Activated CD4-positive, alpha-beta T cell treated with anti-CD3 and anti-CD28 coated beads, Interleukin-2, amount 10 ng/mL, durations not matched to agents 24 days and 14 days (primary cell): ENCODE results near the gene RFX1. TPM values are rescaled to one million over a fixed set of nuclear protein-coding genes. Genes with fewer than 3 reads are reported as not detected.

Source experiments
- DNase-seq: peaks from one replicate; pipeline ENCODE4 v3.0.0; 2022
- H3K27ac Mint-ChIP-seq: one replicate; pipeline ENCODE4 v1.8.0; 2022; ENCODE audit warnings: mild to moderate bottlenecking, mixed read lengths
- H3K27me3 Mint-ChIP-seq: one replicate; pipeline ENCODE4 v1.8.0; 2022; ENCODE audit warnings: mixed read lengths
- H3K36me3 Mint-ChIP-seq: one replicate; pipeline ENCODE4 v1.8.0; 2022; ENCODE audit warnings: low read depth, mild to moderate bottlenecking, mixed read lengths
- H3K4me1 Mint-ChIP-seq: one replicate; pipeline ENCODE4 v1.8.0; 2021; ENCODE audit warnings: mixed read lengths
- H3K4me3 Mint-ChIP-seq: one replicate; pipeline ENCODE4 v1.8.0; 2022; ENCODE audit warnings: mild to moderate bottlenecking, moderate library complexity, mixed read lengths
- H3K9me3 Mint-ChIP-seq: one replicate; pipeline ENCODE4 v1.8.0; 2021; ENCODE audit warnings: mixed read lengths
- intact Hi-C: fragments of 100-400 bp; cut with micrococcal nuclease; formaldehyde crosslinking; loops from one replicate; pipeline ENCODE4 v1.15.1; 2023
- total RNA-seq: library from RNA; stranded (reverse); gene quantifications from 2 replicates; pipeline ENCODE4 v1.2.3, GENCODE V29; 2022

The RFX1 gene
- total RNA-seq, 1 donor from 2014 or later, result 18.0 TPM

DNA sequence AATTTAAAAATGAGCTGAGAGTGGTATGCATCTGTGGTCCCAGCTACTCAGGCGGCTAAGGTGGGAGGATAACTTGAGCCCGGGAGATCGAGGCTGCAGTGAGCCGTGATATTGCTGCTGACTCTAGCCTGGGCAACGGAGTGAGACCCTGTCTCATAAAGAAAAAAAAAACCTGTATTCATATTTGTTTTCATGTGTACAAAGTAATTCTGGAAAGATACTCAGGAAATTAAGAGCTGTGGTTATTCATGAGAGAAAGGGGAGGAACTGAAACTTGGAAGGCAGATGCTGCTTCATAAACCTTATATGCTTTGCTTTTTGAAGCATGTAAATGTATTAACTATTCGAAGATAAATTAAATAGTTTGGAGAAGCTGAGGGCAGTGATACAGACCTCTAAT lies 13.0 kb upstream of the RFX1 start:
- no peaks in the 10 kb centered on the region for H3K27me3 Mint-ChIP-seq
- H3K4me1 Mint-ChIP-seq, result peaks cover 11% of the 10 kb centered on the region
- intact Hi-C loops, result no loop called here
- no peaks in the 10 kb centered on the region for H3K36me3 Mint-ChIP-seq
- no peak overlapping the region for H3K4me3 Mint-ChIP-seq
- H3K9me3 Mint-ChIP-seq, result no peaks in the 10 kb centered on the region
- no peak for DNase-seq
- no peak overlapping the region for H3K27ac Mint-ChIP-seq

GRCh38 chr19:14015524-14016035 lies 9.5 kb upstream of the RFX1 start:
- H3K27ac Mint-ChIP-seq, result no peak overlapping the region
- DNase-seq, result no peak

DNA sequence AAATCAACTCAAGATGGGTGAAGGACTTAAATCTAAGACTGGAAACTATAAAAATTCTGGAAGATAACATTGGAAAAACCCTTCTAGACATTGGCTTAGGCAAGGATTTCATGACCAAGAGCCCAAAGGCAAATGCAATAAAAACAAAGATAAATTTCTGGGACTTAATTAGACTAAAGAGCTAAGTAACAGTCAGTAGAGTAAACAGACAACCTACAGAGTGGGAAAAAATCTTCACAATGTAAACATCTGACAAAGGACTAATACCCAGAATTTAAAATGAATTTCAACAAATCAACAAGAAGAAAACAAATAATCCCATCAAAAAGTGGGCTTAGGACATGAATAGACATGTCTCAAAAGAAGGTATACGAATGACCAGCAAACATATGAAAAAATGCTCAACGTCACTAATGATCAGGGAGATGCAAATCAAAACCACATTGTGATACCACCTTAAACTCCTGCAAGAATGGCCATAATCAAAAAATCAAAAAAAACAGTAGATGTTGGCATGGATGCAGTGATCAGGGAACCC lies 6.3 kb upstream of the RFX1 start:
- Mint-ChIP-seq H3K9me3 (no peaks in the 10 kb centered on the region), H3K4me1 (peaks cover 3% of the 10 kb centered on the region), H3K27me3 (no peaks in the 10 kb centered on the region), H3K36me3 (no peaks in the 10 kb centered on the region), H3K27ac (no peak overlapping the region), H3K4me3 (no peak overlapping the region)
- intact Hi-C loops, result no loop called here
- DNase-seq, result no peak

More at GRCh38 chr19:14015524-14016035, 9.5 kb upstream of the RFX1 start:
- Mint-ChIP-seq H3K9me3 (no peaks in the 10 kb centered on the region), H3K36me3 (no peaks in the 10 kb centered on the region), H3K27me3 (no peaks in the 10 kb centered on the region), H3K4me3 (no peak overlapping the region), H3K4me1 (peaks cover 7% of the 10 kb centered on the region)
- intact Hi-C loops, result no loop called here

DNA sequence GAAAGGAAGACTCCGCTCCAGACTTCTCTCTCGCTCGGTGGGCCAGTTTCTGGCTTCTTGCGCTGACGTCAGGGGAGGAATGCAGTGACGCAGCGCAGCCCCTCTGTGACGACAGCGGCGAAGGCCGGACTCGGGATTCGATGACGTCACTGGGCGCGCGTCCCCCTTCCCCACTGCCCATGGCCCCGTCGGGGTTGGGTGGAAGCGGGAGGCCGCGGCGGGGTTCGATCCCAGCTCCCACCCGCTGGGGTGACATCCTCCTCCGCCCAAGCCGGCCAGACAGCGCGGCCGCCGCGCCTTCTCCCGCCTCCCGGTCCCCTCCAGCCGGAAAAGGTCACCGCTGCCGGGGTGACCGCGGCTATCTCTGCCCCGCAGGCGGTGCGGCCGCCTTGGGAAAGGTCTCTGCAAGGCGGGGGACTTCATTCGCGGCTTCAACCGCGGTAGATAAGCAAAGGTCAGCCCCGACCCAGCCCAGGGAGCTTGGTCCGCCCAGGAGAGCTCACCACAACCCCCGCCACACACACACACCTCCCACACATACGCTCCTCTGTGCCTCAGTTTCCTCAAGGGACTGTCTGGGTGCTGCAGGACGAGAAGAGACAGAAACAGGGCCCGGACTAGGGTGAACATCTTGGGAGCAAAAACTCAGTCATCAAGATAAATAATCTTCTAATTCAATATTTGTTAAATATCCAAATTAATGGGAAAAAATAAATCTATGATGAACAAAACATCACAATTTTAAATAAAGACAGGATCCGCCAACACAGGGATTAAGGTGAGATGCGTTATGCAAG lies 844 bp upstream of the RFX1 start:
- no peaks in the 10 kb centered on the region for H3K27me3 Mint-ChIP-seq
- no peaks in the 10 kb centered on the region for H3K9me3 Mint-ChIP-seq
- H3K36me3 Mint-ChIP-seq, result peaks cover 1% of the 10 kb centered on the region
- peak overlapping the region; percentile 96 for H3K4me3 Mint-ChIP-seq
- no peak for DNase-seq
- H3K4me1 Mint-ChIP-seq, result peaks cover 35% of the 10 kb centered on the region
- intact Hi-C loops, result loop anchor here (1.0 to 5.0 kb wide), 9 partner anchors 21 to 130 kb away; partner anchors contain the start of genes BRME1, CC2D1A, DCAF15 and MISP3
- H3K27ac Mint-ChIP-seq, result peak overlapping the region; percentile 100

GRCh38 chr19:14005349-14006084 lies 603 bp downstream of the RFX1 start:
- no peaks in the 10 kb centered on the region for H3K27me3 Mint-ChIP-seq
- peak overlapping the region; percentile 96 for H3K4me3 Mint-ChIP-seq
- peaks cover 46% of the 10 kb centered on the region for H3K4me1 Mint-ChIP-seq
- DNase-seq, result peak; percentile 96
- intact Hi-C loops, result loop anchor here (1.0 to 5.0 kb wide), 9 partner anchors 19 to 132 kb away; partner anchors contain the start of genes BRME1, CC2D1A, DCAF15 and MISP3
- peak overlapping the region; percentile 100 for H3K27ac Mint-ChIP-seq
- H3K9me3 Mint-ChIP-seq, result no peaks in the 10 kb centered on the region
- peaks cover 5% of the 10 kb centered on the region for H3K36me3 Mint-ChIP-seq

DNA sequence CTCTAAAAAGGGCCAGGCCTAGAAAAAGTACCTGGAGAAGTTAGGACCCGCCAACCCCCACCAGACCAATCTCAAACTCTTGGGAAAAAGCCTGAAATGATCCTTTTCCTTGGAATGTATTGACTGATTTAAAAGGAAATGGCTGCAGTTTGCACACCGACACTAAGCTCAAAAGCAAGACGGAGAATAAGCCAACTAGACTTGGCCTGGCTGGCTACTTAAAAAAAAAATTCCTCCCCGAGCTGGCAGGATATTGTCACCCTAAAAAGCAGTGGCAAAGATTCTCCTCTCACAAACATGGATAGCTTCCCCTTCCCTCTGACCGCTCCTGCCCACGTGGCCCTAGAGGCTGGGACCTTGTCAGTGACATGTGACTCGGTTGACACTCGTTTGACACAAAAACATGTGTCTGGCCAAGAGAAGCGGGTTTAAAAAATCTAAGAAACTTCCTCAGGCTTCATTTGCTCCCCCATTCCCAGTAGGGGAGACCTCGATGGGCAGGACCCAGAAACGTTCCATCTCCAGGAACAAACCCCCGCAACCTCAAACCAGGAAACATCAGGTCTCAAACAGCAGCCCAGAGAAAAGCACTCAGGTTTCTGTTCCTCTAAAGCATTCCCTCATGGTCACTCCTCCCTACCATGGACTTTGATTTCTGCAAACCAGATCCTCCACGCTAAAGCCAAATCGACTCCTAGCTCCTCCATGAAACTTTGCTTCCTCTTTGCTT lies 1.3 kb downstream of the RFX1 start:
- intact Hi-C loops, result loop anchor here (5.0 kb wide), 1 partner anchor 43 kb away; no protein-coding TSS in a partner anchor
- H3K27ac Mint-ChIP-seq, result peak overlapping the region; percentile 95
- no peaks in the 10 kb centered on the region for H3K9me3 Mint-ChIP-seq
- no peaks in the 10 kb centered on the region for H3K27me3 Mint-ChIP-seq
- H3K4me3 Mint-ChIP-seq, result peak overlapping the region; percentile 81
- H3K4me1 Mint-ChIP-seq, result peaks cover 49% of the 10 kb centered on the region
- peaks cover 12% of the 10 kb centered on the region for H3K36me3 Mint-ChIP-seq
- peak; percentile 68 for DNase-seq

DNA sequence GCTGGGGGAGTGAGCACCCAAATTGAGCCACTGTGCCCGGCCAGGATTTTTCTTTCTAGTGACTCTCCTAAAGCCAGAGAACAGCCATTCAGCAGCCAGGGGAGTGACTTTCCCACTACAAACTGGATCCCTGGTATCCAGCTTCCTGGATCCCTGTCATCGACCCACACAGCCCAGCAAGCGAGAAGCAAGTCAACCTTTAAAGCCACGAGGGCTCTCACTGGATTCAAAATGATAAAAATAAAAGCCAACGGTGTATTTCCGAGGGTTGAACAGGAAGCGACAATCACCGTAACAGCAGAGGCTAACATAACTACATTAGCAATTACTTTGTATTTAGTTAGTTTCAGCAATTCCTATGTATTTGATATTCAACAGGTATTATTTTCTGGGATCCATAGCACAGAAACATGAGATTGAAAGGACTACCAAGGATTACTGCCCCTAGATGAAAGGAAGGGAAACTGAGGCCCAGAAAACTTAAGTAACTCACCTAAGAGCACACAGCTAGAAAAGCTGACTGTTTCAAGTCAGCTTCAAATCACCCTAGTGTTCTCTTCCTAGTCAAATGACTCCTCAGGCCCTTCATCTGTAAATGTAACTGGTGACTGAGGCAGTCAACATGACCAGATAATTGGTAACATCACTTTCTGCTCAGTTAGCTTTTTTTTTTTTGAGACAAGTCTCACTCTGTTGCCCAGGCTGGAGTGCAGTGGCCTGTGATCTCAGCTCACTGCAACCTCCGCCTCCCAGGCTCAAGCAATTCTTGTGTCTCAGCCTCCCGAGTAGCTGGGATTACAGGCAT lies 2.7 kb downstream of the RFX1 start:
- intact Hi-C loops, result no loop called here
- Mint-ChIP-seq H3K27ac (peak overlapping the region; percentile 97), H3K9me3 (no peaks in the 10 kb centered on the region), H3K27me3 (no peaks in the 10 kb centered on the region), H3K4me3 (peak overlapping the region; percentile 74), H3K4me1 (peaks cover 49% of the 10 kb centered on the region), H3K36me3 (peaks cover 18% of the 10 kb centered on the region)
- peak; percentile 76 for DNase-seq

- Mint-ChIP-seq H3K9me3 (no peaks in the 10 kb centered on the region), H3K27me3 (no peaks in the 10 kb centered on the region), H3K4me1 (peaks cover 48% of the 10 kb centered on the region), H3K36me3 (peaks cover 24% of the 10 kb centered on the region), H3K4me3 (peak overlapping the region; percentile 74), H3K27ac (peak overlapping the region; percentile 97)
- DNase-seq, result peak; percentile 82
- intact Hi-C loops, result loop anchor here (1.0 kb wide), 1 partner anchor 16 kb away; no protein-coding TSS in a partner anchor
Observed at GRCh38 chr19:14002571-14003250, 3.4 kb downstream of the RFX1 start.

GRCh38 chr19:14000691-14001375 lies 5.3 kb downstream of the RFX1 start:
- intact Hi-C loops, result no loop called here
- Mint-ChIP-seq H3K4me3 (peak overlapping the region; percentile 39), H3K4me1 (peaks cover 39% of the 10 kb centered on the region), H3K36me3 (peaks cover 26% of the 10 kb centered on the region), H3K9me3 (no peaks in the 10 kb centered on the region), H3K27ac (peak overlapping the region; percentile 80), H3K27me3 (no peaks in the 10 kb centered on the region)
- no peak for DNase-seq

DNA sequence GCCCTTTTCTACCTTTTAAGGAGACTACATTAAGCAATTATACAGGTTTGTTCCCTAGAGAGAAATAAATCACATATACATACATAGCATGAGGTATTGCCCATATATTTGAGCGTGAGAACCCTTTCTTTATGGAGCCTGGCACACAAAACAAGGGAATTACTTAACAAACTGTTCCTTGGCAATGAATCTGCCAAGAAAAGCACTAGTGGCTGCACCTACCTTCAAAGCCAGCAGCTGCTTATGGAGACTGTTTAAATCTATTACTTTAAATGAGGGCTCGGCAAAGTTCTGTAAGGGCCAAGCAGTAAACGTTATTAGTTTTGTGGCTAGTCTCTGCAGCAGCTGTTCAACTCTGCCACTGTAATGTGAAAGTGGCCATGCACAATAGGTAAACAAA lies 7.0 kb downstream of the RFX1 start:
- no peak overlapping the region for H3K27ac Mint-ChIP-seq
- intact Hi-C loops, result no loop called here

GRCh38 chr19:13998426-13998825 lies 7.7 kb downstream of the RFX1 start:
- no peak overlapping the region for H3K4me3 Mint-ChIP-seq
- peaks cover 26% of the 10 kb centered on the region for H3K4me1 Mint-ChIP-seq

More for the DNA sequence above, 7.0 kb downstream of the RFX1 start:
- H3K36me3 Mint-ChIP-seq, result peaks cover 26% of the 10 kb centered on the region
- peaks cover 29% of the 10 kb centered on the region for H3K4me1 Mint-ChIP-seq
- H3K27me3 Mint-ChIP-seq, result no peaks in the 10 kb centered on the region
- DNase-seq, result no peak
- no peaks in the 10 kb centered on the region for H3K9me3 Mint-ChIP-seq
- no peak overlapping the region for H3K4me3 Mint-ChIP-seq

DNA sequence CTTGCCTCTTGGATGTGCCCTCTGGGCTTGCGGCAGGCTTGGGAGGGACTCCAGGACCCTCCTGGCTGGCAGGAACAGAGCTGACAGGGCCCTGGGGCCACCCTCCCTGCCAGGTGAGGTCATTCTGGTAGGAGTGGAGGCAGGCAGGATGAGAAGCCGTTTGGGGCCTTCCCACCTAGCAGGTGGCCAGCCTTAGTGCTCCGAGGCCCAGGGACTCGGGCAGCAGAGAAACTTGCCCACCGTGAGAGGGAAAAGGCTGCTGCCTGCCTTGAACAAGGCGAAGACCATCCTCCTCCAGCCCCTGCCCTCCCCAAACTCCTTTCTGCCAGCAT lies 8.5 kb downstream of the RFX1 start:
- Mint-ChIP-seq H3K4me3 (no peak overlapping the region), H3K27ac (no peak overlapping the region), H3K36me3 (peaks cover 28% of the 10 kb centered on the region), H3K4me1 (peaks cover 18% of the 10 kb centered on the region), H3K27me3 (no peaks in the 10 kb centered on the region), H3K9me3 (no peaks in the 10 kb centered on the region)
- DNase-seq, result no peak
- intact Hi-C loops, result no loop called here

More at GRCh38 chr19:13998426-13998825, 7.7 kb downstream of the RFX1 start:
- Mint-ChIP-seq H3K9me3 (no peaks in the 10 kb centered on the region), H3K27ac (no peak overlapping the region), H3K36me3 (peaks cover 26% of the 10 kb centered on the region), H3K27me3 (no peaks in the 10 kb centered on the region)
- intact Hi-C loops, result no loop called here
- no peak for DNase-seq
